HG03139 (cell line): Measurements from ENCODE around the gene KLRK1.
"Not testable (repeated sequence)": the region's sequence is repeated elsewhere in the genome, so short reads cannot be mapped to it uniquely, and the experiment has no call there.

Source experiments
- ATAC-seq: cut with Tn5 transposase; IDR thresholded peaks from one replicate; pipeline ENCODE4 v1.9.1; 2021; ENCODE audit not compliant: unreplicated experiment

The KLRK1 gene

GRCh38 chr12:10389904-10390303 is at the start of gene KLRK1:
Gene KLRK1, minus strand, starts transcription at chr12:10390041. Its CDS starts 1,231 bp downstream, at chr12:10388810.
- no peak for ATAC-seq

DNA sequence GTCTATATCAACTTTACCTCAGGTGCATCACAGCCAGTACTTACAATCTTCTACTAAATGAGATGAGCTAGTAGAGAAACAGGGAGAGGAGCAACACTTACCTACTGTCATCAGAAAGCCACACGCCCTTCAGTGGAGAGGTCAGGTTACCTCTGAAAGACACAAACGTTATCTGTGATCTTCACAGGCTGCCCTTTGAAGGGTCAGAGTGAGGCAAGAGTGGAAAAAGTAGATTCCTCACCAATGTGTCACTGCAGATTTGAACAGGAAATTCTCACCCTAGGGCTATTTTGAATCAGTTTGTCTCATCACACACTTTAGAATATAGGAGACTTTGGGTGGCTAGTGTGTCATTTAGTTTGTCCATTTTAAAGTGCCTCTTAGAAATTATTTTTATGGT is 47.8 kb upstream of the KLRK1 start:
- not testable (repeated sequence) for ATAC-seq

DNA sequence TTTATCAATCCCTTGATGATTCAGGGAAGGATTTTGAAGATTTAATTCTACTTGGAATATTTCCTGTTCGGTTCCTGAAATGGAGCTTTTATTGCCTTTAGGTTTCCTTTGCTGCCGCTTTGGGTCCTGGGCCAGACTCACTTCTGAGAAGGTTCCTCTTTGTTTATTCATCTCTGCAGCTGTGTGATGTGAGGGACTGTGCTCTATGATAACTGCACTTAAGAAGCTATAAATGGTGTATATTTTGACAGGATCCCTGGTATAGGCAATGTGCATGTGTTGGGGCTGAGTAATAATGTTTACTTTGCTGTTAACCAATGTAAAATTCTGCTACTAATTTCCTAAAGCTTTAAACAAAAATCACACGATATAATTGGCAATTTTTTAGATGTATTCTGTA is 46.0 kb upstream of the KLRK1 start, which contains the start of gene KLRC2:
KLRC2 (minus strand) TSS at position 195 of the 400 bp plus-strand sequence; CDS start at position 171, 24 bp downstream.
- ATAC-seq = not testable (repeated sequence)

DNA sequence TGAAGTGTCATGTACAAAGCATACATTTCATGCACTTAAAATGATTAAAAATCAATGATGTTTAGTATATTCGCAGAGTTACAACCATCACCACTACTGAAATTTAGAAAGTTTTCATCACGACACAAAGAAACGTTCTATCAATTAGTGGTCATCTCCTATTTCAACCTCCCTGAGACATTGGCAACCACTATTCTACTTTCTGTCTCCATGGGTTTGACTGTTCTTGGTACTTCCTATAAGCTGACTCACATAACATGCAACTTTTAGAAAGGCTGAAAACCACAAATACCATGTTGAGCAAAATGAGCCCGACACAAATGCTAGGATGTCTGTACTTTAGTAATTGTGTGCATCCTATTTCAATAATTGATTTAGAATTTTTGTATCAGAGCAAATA is 40.8 kb upstream of the KLRK1 start:
- ATAC-seq = not testable (repeated sequence)

DNA sequence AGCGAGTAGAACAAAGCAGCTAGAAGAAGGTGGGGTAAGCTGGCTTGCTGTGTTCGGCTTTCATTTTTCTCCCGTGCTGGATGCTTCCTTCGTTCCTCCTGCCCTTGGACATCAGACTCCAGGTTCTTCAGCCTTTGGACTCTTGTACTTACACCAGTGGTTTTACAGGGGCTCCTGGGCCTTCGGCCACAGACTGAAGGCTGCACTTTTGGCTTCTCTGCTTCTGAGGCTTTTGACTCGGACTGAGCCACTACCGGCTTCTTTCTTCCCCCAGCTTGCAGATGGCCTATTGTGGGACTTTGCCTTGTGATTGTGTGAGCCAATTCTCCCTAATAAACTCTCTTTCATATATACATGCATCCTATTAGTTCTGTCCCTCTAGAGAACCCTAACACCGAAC is 36.1 kb upstream of the KLRK1 start:
- not testable (repeated sequence) for ATAC-seq

DNA sequence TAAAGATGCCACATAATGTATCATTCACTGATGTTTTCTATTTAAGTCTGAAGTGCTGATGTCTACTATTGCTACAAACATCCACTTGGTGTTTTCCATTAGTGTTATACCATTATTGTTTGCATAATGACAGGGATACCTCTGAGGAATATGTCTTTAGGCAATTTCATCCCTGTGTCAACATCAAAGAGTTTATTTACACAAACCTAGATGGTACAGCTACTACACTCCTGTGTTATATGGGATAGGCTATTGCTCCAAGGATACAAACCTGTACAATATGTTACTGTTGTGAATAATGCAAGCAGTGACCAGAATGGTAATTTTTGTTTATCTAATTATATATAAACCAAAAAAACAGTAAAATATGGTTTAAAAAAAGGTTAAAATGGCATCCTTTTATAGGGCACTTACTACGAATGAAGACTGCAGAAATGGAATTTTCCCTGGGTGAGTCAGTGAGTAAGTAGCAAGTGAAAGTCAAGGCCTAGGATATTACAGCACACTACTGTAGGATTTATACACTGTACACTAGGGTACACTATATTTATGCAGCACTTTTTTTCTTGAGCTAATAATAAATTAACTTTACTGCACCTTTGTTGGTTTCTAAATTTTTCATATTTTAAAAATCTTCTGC is 34.5 kb upstream of the KLRK1 start:
- ATAC-seq = not testable (repeated sequence)

GRCh38 chr12:10422159-10422558 is 32.3 kb upstream of the KLRK1 start:
- not testable (repeated sequence) for ATAC-seq

GRCh38 chr12:10420334-10420733 is 30.5 kb upstream of the KLRK1 start, which contains the start of gene KLRC3:
Gene KLRC3, minus strand, starts transcription at chr12:10420595. Its CDS starts 45 bp downstream, at chr12:10420550.
- ATAC-seq = not testable (repeated sequence)

- no peak for ATAC-seq
Measured at GRCh38 chr12:10409392-10409791, 19.6 kb upstream of the KLRK1 start, which contains the start of gene KLRC4. Gene KLRC4, minus strand, starts transcription at chr12:10409757. Its CDS starts 182 bp downstream, at chr12:10409575.

DNA sequence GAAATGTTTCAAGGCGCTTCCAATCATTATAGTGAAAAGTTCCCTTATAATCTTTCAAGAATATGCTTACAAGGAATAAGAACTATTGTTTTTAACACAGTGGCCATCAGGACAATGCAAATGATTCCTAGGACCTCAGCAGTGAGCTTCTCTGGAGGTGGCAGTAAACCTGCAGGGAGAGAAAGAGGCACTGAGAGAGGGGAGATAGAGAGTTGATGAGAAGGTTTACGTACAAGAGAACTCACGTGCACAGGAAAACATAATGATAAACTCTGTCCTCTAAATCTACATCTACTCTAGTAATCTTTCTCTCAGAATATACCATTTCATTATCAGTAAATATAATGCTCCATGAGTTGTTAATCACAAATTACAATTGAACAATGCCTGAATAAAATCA is 19.0 kb upstream of the KLRK1 start:
- no peak for ATAC-seq

GRCh38 chr12:10406725-10407124 is 16.9 kb upstream of the KLRK1 start:
- no peak for ATAC-seq

GRCh38 chr12:10405294-10405693 is 15.5 kb upstream of the KLRK1 start:
- no peak for ATAC-seq

DNA sequence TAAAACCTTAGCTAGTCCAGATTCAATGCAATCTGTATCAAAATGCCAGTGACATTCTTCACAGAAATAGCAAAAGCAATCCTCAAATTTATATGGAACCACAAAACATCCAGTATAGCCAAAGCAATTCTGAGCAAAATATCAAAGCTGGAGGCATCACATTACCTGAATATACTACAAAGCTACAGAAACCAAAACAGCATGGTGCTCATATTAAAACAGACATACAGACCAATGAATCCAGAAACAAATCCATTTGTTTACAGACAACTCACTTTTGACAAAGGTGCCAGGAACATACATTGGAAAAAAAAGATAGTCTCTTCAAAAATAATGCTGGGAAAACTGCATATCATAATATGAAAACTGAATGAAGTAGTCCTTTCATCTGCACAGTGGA is 15.0 kb upstream of the KLRK1 start:
- ATAC-seq = no peak

DNA sequence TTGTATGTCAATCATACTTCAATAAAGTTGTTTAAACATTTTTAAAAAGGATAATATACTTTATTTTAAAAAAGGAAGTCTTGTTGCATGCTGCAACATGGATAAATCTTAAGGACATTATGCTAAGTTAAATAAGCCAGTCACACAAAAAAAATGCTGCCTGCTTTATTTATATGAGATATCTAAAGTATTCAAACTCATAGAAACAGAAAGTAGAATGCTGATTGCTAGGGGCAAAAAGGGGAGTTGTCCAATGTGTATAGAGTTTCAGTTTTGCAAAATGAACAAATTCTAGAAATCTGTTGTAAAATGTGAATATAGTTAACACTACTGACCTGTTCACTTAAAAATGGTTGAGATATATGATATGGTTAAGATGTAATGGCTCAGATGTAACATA is 11.0 kb upstream of the KLRK1 start:
- ATAC-seq = no peak

DNA sequence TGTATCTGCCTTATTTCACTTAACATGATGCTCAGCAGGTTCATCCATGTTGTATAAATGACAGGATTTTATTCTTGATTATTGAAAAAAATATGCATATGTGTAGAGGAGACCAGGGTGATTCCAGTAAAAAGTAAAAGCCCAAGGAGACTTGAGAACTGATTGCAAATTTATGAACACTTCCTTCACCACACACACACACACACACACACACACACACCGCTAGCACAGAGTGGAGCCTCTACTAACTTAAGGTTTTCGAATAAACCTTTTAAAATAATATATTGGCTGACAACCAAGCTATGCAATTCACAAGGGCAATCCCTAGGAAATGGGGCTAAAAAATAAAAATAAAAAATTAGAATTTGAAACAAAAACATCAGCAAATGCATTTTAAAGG is 8.3 kb upstream of the KLRK1 start:
- ATAC-seq = no peak

DNA sequence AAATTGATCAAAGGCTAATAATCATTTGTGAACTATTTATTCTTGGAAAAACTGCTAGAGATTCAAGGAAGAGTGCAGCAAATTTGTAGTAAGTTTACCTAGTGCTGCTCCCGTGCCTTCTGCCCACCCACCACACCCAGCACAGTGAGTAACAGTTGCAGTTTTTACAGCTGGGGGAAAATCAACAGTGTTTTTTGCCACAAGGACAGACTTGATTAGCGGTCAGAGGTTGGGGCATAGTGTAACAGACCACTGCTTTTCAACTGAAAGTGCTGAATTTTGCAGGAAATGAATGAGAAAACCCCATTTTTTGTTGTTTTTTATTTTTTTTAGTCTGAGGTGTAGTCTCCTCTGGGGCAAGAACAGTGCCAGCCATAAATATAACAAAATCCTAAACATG is 7.5 kb upstream of the KLRK1 start:
- no peak for ATAC-seq

DNA sequence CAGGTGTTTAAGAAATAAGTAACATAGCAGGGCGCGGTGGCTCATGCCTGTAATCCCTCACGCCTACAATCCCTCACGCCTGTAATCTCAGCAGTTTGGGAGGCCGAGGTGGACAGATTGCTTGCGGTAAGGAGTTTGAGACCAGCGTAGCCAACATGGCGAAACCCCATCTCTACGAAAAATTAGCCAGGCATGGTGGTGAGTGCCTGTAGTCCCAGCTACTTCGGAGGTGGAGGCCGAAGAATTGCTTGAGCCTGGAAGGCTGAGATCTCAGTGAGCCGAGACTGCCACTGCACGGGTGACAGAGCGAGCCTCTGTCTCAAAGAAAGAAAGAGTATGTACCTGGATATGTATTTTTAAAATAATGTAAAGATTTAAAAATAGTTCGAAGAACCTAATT is 6.3 kb upstream of the KLRK1 start:
- ATAC-seq = not testable (repeated sequence)

GRCh38 chr12:10395390-10395998 is 5.7 kb upstream of the KLRK1 start:
- peak; percentile 68 for ATAC-seq

GRCh38 chr12:10394531-10395152 is 4.8 kb upstream of the KLRK1 start:
- not testable (repeated sequence) for ATAC-seq

- no peak for ATAC-seq
Measured at GRCh38 chr12:10393291-10393690, 3.5 kb upstream of the KLRK1 start.

DNA sequence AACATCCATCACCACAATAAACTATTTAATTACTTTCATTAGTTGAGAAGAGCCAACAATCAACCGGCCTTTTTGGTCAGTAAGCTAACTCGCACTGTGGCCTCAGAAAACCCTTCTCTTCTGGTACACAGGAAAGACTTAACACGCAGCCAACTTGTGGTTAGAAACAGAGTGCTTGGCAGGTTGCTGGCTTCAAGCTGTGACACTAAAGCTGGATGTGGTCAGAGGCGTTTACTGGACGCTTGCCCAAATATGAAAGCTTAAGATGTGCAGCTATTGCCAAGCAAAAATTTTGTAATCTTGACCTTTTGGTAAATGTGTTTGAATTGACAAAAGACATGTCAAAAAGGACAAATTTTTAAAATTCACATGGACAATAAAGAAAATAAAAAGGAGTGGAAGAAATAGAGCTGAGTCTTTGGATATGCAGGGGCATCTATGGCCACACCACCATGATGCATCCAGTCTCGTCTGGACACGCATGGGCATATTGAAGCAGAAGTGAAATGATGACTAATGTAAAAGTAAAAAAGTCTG is 2.6 kb upstream of the KLRK1 start:
- ATAC-seq = peak; percentile 55

GRCh38 chr12:10390991-10391390 is 1.1 kb upstream of the KLRK1 start:
- ATAC-seq = not testable (repeated sequence)
